Endothelial cell of umbilical vein (primary cell): ENCODE data around the gene CNOT10. TPM values are rescaled to one million over a fixed set of nuclear protein-coding genes. Genes with fewer than 3 reads are reported as not detected.

Experiments
- BruUV-seq: library from RNA; stranded (reverse); fragments of 400-500 nt; replicated peaks from 2 replicates; lab custom pipeline; 2021; lab: Mats Ljungman, UMichigan
- CTCF ChIA-PET: fragments of 300-600, 350-600 bp; sonication (Branson Sonifier 250); formaldehyde crosslinking; loops from one replicate; lab custom pipeline; 2021; ENCODE audit warnings: antibody characterized with exemption, inconsistent platforms; lab: Charles Lee
- POLR2A ChIA-PET: fragments of 300-600, 350-600 bp; sonication (Branson Sonifier 250); formaldehyde crosslinking; loops from one replicate; lab custom pipeline; 2021; ENCODE audit warnings: antibody characterized with exemption, inconsistent platforms; lab: Charles Lee
- DNase-seq: peaks from one replicate; pipeline ENCODE4 v3.0.0-alpha.2; 2011; ENCODE audit warnings: low read depth, low spot score
- FAIRE-seq: peaks from 2 replicates; lab custom pipeline; 2011; peaks lifted over from hg19 to GRCh38; lab: Jason Lieb, UNC
- H2AFZ ChIP-seq: 2 replicates; pipeline ENCODE4 v1.6.0; 2012; ENCODE audit warnings: low read depth, low read length, control low read depth, inconsistent platforms
- H3K27ac ChIP-seq: 2 replicates; pipeline ENCODE4 v1.5.1; 2011; ENCODE audit warnings: low read depth, mild to moderate bottlenecking, control low read depth, low read length, moderate library complexity; ENCODE audit not compliant: insufficient read depth
- H3K27me3 ChIP-seq, 2 experiments: 2 replicates each; pipeline versions ENCODE4 v1.6.0 to v1.6.1; 2011; ENCODE audit warnings: low read length in 2 of 2, mixed read lengths in 1 of 2; ENCODE audit not compliant: control insufficient read depth in 2 of 2, insufficient read depth in 2 of 2
- H3K36me3 ChIP-seq, 2 experiments: 2 replicates in 1 of 2; 3 replicates in 1 of 2; pipeline ENCODE4 v1.5.1; 2011; ENCODE audit warnings: low read length in 2 of 2, mild to moderate bottlenecking in 1 of 2, moderate library complexity in 1 of 2; ENCODE audit not compliant: control insufficient read depth in 2 of 2, insufficient read depth in 2 of 2; ENCODE audit errors: extremely low read depth in 1 of 2
- H3K4me1 ChIP-seq: 3 replicates; pipeline ENCODE4 v1.5.1; 2011; ENCODE audit warnings: mild to moderate bottlenecking, low read length; ENCODE audit not compliant: control insufficient read depth, insufficient read depth; ENCODE audit errors: extremely low read depth
- H3K4me2 ChIP-seq: 2 replicates; pipeline ENCODE4 v1.6.1; 2011; ENCODE audit warnings: low read length, control low read depth, mixed read lengths; ENCODE audit not compliant: insufficient read depth
- H3K4me3 ChIP-seq, 3 experiments: fragments of 200-600 bp in 1 of 3; sonication (generic), shearing (Covaris generic) in 1 of 3; replicated peaks in 1 of 3; 2 replicates each; pipeline ENCODE4 v1.5.1; 2011 to 2016; ENCODE audit warnings: control low read depth in 3 of 3, low read length in 3 of 3, mild to moderate bottlenecking in 2 of 3, inconsistent platforms in 1 of 3, low read depth in 1 of 3, moderate library complexity in 1 of 3; ENCODE audit not compliant: insufficient read depth in 1 of 3
- H3K79me2 ChIP-seq: 2 replicates; pipeline ENCODE4 v1.6.0; 2012; ENCODE audit warnings: low read length, inconsistent platforms; ENCODE audit not compliant: control insufficient read depth, insufficient read depth
- H3K9ac ChIP-seq: replicated peaks from 2 replicates; pipeline ENCODE3; 2011; ENCODE audit warnings: low read length, control low read depth; ENCODE audit not compliant: insufficient read depth; ENCODE audit errors: extremely low read depth
- H3K9me1 ChIP-seq: replicated peaks from 3 replicates; pipeline ENCODE4 v1.6.0; 2011; ENCODE audit warnings: mild to moderate bottlenecking, low read length; ENCODE audit not compliant: control insufficient read depth, insufficient read depth; ENCODE audit errors: extremely low read depth
- H3K9me3 ChIP-seq: replicated peaks from 2 replicates; pipeline ENCODE4 v1.5.1; 2012; ENCODE audit warnings: low read length, inconsistent platforms; ENCODE audit not compliant: control insufficient read depth, insufficient read depth
- H4K20me1 ChIP-seq: replicated peaks from 2 replicates; pipeline ENCODE3; 2011; ENCODE audit warnings: mild to moderate bottlenecking, low read length; ENCODE audit not compliant: control insufficient read depth, insufficient read depth; ENCODE audit errors: extremely low read depth
- EZH2 ChIP-seq: IDR thresholded peaks from 2 replicates; pipeline ENCODE4 v1.6.1; 2012; ENCODE audit warnings: borderline replicate concordance, low read depth, mild to moderate bottlenecking, moderate library complexity, low read length, inconsistent platforms; ENCODE audit not compliant: severe bottlenecking
- FOS ChIP-seq: IDR thresholded peaks from 2 replicates; pipeline ENCODE4 v1.6.1; 2011; ENCODE audit warnings: mild to moderate bottlenecking, low read length, moderate library complexity, borderline replicate concordance; ENCODE audit not compliant: insufficient read depth
- GATA2 ChIP-seq: IDR thresholded peaks from 2 replicates; pipeline ENCODE4 v1.7.0; 2011; ENCODE audit warnings: low read depth, mild to moderate bottlenecking, moderate library complexity, mixed read lengths, low read length; ENCODE audit not compliant: insufficient read length, insufficient read depth
- JUN ChIP-seq: IDR thresholded peaks from 2 replicates; pipeline ENCODE4 v1.6.1; 2011; ENCODE audit warnings: borderline replicate concordance, low read depth; ENCODE audit not compliant: insufficient read length, insufficient read depth
- MYC ChIP-seq: IDR thresholded peaks from one replicate; pipeline ENCODE4 v1.6.1; 2011; ENCODE audit warnings: mild to moderate bottlenecking, low read depth, low read length
- POLR2A ChIP-seq: IDR thresholded peaks from 2 replicates; pipeline ENCODE4 v1.6.1; 2012; ENCODE audit warnings: low read depth, mild to moderate bottlenecking, control low read depth, low read length
- POLR2AphosphoS5 ChIP-seq: IDR thresholded peaks from 2 replicates; pipeline ENCODE4 v1.6.1; 2012; ENCODE audit warnings: low read depth, mild to moderate bottlenecking, control low read depth, low read length, moderate library complexity; ENCODE audit not compliant: insufficient read depth
- dilution Hi-C: fragments of 300-500 bp; cut with MboI; formaldehyde crosslinking; loops from one replicate; pipeline ENCODE4 v1.15.0; 2019; ENCODE audit warnings: low sequenced_read_pairs; ENCODE audit not compliant: extremely low pct_ligation_motif_present
- intact Hi-C: fragments of 100-400 bp; cut with micrococcal nuclease; formaldehyde crosslinking; loops from one replicate; pipeline ENCODE4 v1.10.0; 2022
- polyA plus RNA-seq, 4 experiments: library from polyadenylated mRNA; depleted of rRNA in 3 of 4; stranded (reverse) in 3 of 4; unstranded in 1 of 4; fragments of >200 nt; gene quantifications; 2 replicates each; pipeline versions ENCODE4 v1.2.1 to v1.2.3, GENCODE V29; 2011 to 2012; ENCODE audit warnings: missing spikeins in 1 of 4
- total RNA-seq: library from RNA; stranded (reverse); gene quantifications from 2 replicates; pipeline ENCODE4 v1.2.3, GENCODE V29; 2021
- TF ChIP-seq, protein P1 (sequence below), 2 donors: IDR thresholded peaks; 1 replicate in 1 of 2; 2 replicates in 1 of 2; pipeline ENCODE4 v1.5.1; 2011; ENCODE audit warnings: low read length in 2 of 2, mild to moderate bottlenecking in 2 of 2, moderate library complexity in 2 of 2, control low read depth in 1 of 2, inconsistent platforms in 1 of 2, low read depth in 1 of 2; ENCODE audit not compliant: insufficient read depth in 1 of 2; ENCODE audit errors: extremely low read depth in 1 of 2
- TF ChIP-seq, protein P2 (sequence below): IDR thresholded peaks from 2 replicates; pipeline ENCODE4 v1.6.1; 2011; ENCODE audit not compliant: insufficient read depth, insufficient read length

The CNOT10 gene
- total and polyA plus RNA-seq, 2 donors (not counting 3 experiments of a cell fraction or from before 2014, with no cell fraction given) = 23.6 to 28.6 TPM

DNA sequence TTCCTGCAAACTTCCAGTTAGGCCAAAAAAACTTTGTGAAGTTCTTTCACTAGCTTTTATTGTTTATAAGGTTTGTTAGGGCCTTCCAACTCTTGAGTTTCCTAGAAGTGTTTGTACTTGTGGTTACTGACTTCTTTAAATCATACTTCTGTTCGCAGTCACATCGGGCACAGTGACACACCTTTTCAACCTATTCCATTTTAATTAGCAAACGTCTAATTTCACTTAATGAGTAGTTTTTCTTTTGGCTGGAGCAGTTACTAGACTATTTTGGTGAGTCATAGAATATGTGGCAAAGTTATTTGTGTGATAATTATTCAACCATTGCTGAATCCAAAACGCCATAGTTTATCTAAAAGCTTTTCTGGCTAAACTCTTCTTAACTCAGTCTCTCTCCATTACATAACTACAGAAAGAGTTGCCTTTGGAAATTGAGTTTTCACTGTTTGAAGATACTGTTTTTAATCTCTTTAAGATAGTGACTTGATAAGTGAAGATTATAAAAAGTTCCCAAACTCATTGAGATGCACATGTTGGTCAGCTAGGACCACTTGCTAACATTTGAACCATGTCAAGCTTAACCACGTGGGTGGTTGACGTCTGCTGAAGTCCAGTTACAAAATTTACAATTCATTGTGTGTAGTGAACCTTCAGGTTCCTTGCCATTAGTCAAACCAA is 21.5 kb downstream of the CNOT10 start:
- H3K9ac ChIP-seq = no peak overlapping the region
- ChIA-PET POLR2A (no interaction called here), CTCF (interaction anchor here (1.3 to 1.9 kb wide), 3 partner anchors 7 to 10 kb away, joined by 4 to 7 read pairs (median 5); no protein-coding TSS in a partner anchor)
- no peaks in the 10 kb centered on the region for H3K27me3 ChIP-seq
- intact Hi-C loops (no loop called here), dilution Hi-C loops (no loop called here)
- no peak overlapping the region for H3K4me3 ChIP-seq
- TF ChIP-seq POLR2AphosphoS5 (no peak), JUN (no peak), MYC (no peak), POLR2A (no peak), GATA2 (no peak), EZH2 (no peak), FOS (no peak)
- TF ChIP-seq, protein P1, sequence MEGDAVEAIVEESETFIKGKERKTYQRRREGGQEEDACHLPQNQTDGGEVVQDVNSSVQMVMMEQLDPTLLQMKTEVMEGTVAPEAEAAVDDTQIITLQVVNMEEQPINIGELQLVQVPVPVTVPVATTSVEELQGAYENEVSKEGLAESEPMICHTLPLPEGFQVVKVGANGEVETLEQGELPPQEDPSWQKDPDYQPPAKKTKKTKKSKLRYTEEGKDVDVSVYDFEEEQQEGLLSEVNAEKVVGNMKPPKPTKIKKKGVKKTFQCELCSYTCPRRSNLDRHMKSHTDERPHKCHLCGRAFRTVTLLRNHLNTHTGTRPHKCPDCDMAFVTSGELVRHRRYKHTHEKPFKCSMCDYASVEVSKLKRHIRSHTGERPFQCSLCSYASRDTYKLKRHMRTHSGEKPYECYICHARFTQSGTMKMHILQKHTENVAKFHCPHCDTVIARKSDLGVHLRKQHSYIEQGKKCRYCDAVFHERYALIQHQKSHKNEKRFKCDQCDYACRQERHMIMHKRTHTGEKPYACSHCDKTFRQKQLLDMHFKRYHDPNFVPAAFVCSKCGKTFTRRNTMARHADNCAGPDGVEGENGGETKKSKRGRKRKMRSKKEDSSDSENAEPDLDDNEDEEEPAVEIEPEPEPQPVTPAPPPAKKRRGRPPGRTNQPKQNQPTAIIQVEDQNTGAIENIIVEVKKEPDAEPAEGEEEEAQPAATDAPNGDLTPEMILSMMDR (IDR thresholded peaks at IDR 0.05; ENCODE audit: extremely low read depth in 1 of 2, insufficient read depth in 1 of 2, low read depth in 1 of 2, low read length in 2 of 2) = no peak
- TF ChIP-seq, protein P2, sequence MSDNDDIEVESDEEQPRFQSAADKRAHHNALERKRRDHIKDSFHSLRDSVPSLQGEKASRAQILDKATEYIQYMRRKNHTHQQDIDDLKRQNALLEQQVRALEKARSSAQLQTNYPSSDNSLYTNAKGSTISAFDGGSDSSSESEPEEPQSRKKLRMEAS = no peak
- H3K36me3 ChIP-seq = peaks cover 3 to 4% of the 10 kb centered on the region in 2 experiments
- no peak overlapping the region for H3K4me2 ChIP-seq
- no peak for FAIRE-seq
- no peaks in the 10 kb centered on the region for H3K79me2 ChIP-seq
- DNase-seq = no peak
- no peak overlapping the region for H2AFZ ChIP-seq
- H3K4me1 ChIP-seq = no peaks in the 10 kb centered on the region
- peaks cover 2% of the 10 kb centered on the region for H4K20me1 ChIP-seq
- H3K9me3 ChIP-seq = no peaks in the 10 kb centered on the region
- no TSS peak for BruUV-seq
- H3K27ac ChIP-seq = no peak overlapping the region
- no peaks in the 10 kb centered on the region for H3K9me1 ChIP-seq
